Fibroblast of lung (primary cell): ENCODE data around the gene MICAL3.

Experiments
- EZH2 ChIP-seq: IDR thresholded peaks from 2 replicates; pipeline ENCODE4 v1.5.1; 2012; ENCODE audit warnings: low read length, control low read depth, mild to moderate bottlenecking; ENCODE audit errors: missing control alignments
- TF ChIP-seq, protein P1 (sequence below), 2 donors: IDR thresholded peaks in 1 of 2; conservative IDR thresholded peaks in 1 of 2; 1 replicate in 1 of 2; 2 replicates in 1 of 2; pipeline ENCODE4 v1.5.1; 2011 to 2012; ENCODE audit warnings: low read length in 2 of 2, control low read depth in 1 of 2, inconsistent platforms in 1 of 2, low read depth in 1 of 2, mild to moderate bottlenecking in 1 of 2

DNA sequence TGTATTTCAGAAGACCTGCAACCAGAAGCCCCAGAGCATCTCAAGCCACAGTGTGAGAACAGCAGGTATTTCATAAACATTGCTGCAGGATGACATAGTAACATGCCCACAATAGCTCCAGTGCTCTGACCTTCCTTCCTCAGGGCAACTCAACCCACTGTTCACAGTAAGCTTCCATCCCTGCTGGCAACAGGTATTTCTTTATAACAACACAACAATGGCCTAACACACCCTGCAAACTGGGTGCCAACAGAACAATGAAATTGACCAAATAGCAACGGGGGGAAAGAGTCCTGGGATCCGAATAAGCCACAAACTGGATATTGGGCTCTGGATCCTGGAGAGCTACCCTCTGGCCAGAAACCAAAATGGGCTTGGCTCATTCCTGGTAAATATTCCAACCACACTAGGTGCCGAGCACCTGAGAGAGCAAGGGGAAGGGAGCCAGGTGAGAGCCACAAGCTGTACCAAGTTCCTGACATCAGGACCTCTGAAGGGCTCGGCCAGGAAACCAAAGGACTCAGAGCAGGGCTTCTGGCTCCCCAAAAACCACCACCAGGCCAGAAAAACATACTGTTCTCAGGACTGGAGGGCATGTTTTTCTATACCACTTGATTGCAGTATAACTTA is 99.5 kb downstream of the MICAL3 start:
- TF ChIP-seq, protein P1, sequence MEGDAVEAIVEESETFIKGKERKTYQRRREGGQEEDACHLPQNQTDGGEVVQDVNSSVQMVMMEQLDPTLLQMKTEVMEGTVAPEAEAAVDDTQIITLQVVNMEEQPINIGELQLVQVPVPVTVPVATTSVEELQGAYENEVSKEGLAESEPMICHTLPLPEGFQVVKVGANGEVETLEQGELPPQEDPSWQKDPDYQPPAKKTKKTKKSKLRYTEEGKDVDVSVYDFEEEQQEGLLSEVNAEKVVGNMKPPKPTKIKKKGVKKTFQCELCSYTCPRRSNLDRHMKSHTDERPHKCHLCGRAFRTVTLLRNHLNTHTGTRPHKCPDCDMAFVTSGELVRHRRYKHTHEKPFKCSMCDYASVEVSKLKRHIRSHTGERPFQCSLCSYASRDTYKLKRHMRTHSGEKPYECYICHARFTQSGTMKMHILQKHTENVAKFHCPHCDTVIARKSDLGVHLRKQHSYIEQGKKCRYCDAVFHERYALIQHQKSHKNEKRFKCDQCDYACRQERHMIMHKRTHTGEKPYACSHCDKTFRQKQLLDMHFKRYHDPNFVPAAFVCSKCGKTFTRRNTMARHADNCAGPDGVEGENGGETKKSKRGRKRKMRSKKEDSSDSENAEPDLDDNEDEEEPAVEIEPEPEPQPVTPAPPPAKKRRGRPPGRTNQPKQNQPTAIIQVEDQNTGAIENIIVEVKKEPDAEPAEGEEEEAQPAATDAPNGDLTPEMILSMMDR (conservative IDR thresholded peaks at IDR 0.05 in 1 of 2, IDR thresholded peaks at IDR 0.05 in 1 of 2; ENCODE audit: low read depth in 1 of 2, low read length in 2 of 2): no peak
- no peak for TF ChIP-seq EZH2
